HG03378 (cell line): ENCODE measurements around the gene C9.
"Not testable (repeated sequence)": the region's sequence is repeated elsewhere in the genome, so short reads cannot be mapped to it uniquely, and the experiment has no call there.

ENCODE experiments used
- ATAC-seq: cut with Tn5 transposase; IDR thresholded peaks from one replicate; pipeline ENCODE4 v1.9.1; 2021; ENCODE audit warnings: mild to moderate bottlenecking, moderate library complexity; ENCODE audit not compliant: unreplicated experiment

The C9 gene

GRCh38 chr5:39333104-39333503, 31.2 kb downstream of the C9 start:
- no peak for ATAC-seq

GRCh38 chr5:39331861-39332381, 32.4 kb downstream of the C9 start:
- ATAC-seq, result no peak

GRCh38 chr5:39328731-39329130, 35.6 kb downstream of the C9 start:
- ATAC-seq, result no peak

GRCh38 chr5:39323542-39323941, 40.8 kb downstream of the C9 start:
- no peak for ATAC-seq

- ATAC-seq, result no peak
Observed at GRCh38 chr5:39319395-39319794, 44.9 kb downstream of the C9 start.

- not testable (repeated sequence) for ATAC-seq
Observed at GRCh38 chr5:39316464-39316863, 47.8 kb downstream of the C9 start.

- ATAC-seq, result no peak
Observed at GRCh38 chr5:39315995-39316394, 48.3 kb downstream of the C9 start.

GRCh38 chr5:39314591-39314990, 49.7 kb downstream of the C9 start:
- ATAC-seq, result no peak

GRCh38 chr5:39309534-39309933, 54.8 kb downstream of the C9 start:
- ATAC-seq, result no peak

- no peak for ATAC-seq
Observed at GRCh38 chr5:39302472-39302871, 61.8 kb downstream of the C9 start.

- no peak for ATAC-seq
Observed at GRCh38 chr5:39301406-39301805, 62.9 kb downstream of the C9 start.

- no peak for ATAC-seq
Observed at GRCh38 chr5:39299962-39300361, 64.3 kb downstream of the C9 start.

- ATAC-seq, result no peak
Observed at GRCh38 chr5:39294736-39295135, 69.6 kb downstream of the C9 start.

- ATAC-seq, result no peak
Observed at GRCh38 chr5:39284552-39284951, 79.7 kb downstream of the C9 start.

GRCh38 chr5:39283231-39283818, 81.0 kb downstream of the C9 start:
- ATAC-seq, result peak; percentile 92

- no peak for ATAC-seq
Observed at GRCh38 chr5:39282561-39282960, 81.7 kb downstream of the C9 start.

GRCh38 chr5:39275865-39276264, 88.4 kb downstream of the C9 start:
- not testable (repeated sequence) for ATAC-seq

GRCh38 chr5:39274398-39275085, 89.8 kb downstream of the C9 start:
- peak; percentile 90 for ATAC-seq

GRCh38 chr5:39273314-39273954, 90.9 kb downstream of the C9 start:
- ATAC-seq, result no peak

GRCh38 chr5:39272869-39273231, 91.4 kb downstream of the C9 start:
- ATAC-seq, result not testable (repeated sequence)

- peak; percentile 83 for ATAC-seq
Observed at GRCh38 chr5:39270225-39270848, 94.0 kb downstream of the C9 start.

- ATAC-seq, result no peak
Observed at GRCh38 chr5:39267186-39267585, 97.1 kb downstream of the C9 start.
